MCF 10A (cell line): ENCODE measurements around the gene ZNF580. TPM values are rescaled to one million over a fixed set of nuclear protein-coding genes. Genes with fewer than 3 reads are reported as not detected.

Source experiments
- BruUV-seq: library from RNA; stranded (reverse); fragments of 400-500 nt; replicated peaks from 2 replicates; lab custom pipeline; 2021; lab: Mats Ljungman, UMichigan
- CTCF ChIA-PET: fragments of 300-600 bp; sonication (Branson Sonifier 250); formaldehyde crosslinking; extraction: SDS; loops from one replicate; lab custom pipeline; 2021; ENCODE audit warnings: antibody characterized with exemption, inconsistent platforms; lab: Yijun Ruan, JAX
- POLR2A ChIA-PET: fragments of 300-600, 350-650 bp; sonication (Branson Sonifier 250); formaldehyde crosslinking; extraction: SDS; loops from one replicate; lab custom pipeline; 2020; ENCODE audit warnings: antibody characterized with exemption, inconsistent platforms; lab: Yijun Ruan, JAX
- DNase-seq: peaks from one replicate; pipeline ENCODE4 v3.0.0-alpha.2; 2018; ENCODE audit not compliant: unreplicated experiment
- H3K27ac Mint-ChIP-seq: one replicate; pipeline ENCODE4 v1.8.0; 2022; ENCODE audit warnings: mild to moderate bottlenecking, low read depth, mixed read lengths; ENCODE audit not compliant: unreplicated experiment
- H3K27me3 Mint-ChIP-seq: one replicate; pipeline ENCODE4 v1.8.0; 2022; ENCODE audit warnings: mixed read lengths; ENCODE audit not compliant: insufficient read depth, unreplicated experiment
- H3K36me3 Mint-ChIP-seq: one replicate; pipeline ENCODE4 v1.8.0; 2022; ENCODE audit warnings: mild to moderate bottlenecking, moderate library complexity, mixed read lengths; ENCODE audit not compliant: insufficient read depth, unreplicated experiment
- H3K4me1 Mint-ChIP-seq: one replicate; pipeline ENCODE4 v1.8.0; 2022; ENCODE audit warnings: mixed read lengths; ENCODE audit not compliant: insufficient read depth, unreplicated experiment
- H3K4me3 Mint-ChIP-seq: one replicate; pipeline ENCODE4 v1.8.0; 2022; ENCODE audit warnings: mild to moderate bottlenecking, moderate library complexity, mixed read lengths; ENCODE audit not compliant: unreplicated experiment
- H3K9me3 Mint-ChIP-seq: one replicate; pipeline ENCODE4 v1.8.0; 2022; ENCODE audit warnings: mixed read lengths; ENCODE audit not compliant: unreplicated experiment
- CTCF ChIP-seq: fragments of 200-600 bp; IDR thresholded peaks from one replicate; pipeline ENCODE4 v1.8.0; 2022; ENCODE audit warnings: antibody characterized with exemption, mild to moderate bottlenecking; ENCODE audit not compliant: unreplicated experiment
- intact Hi-C: fragments of 100-400 bp; cut with micrococcal nuclease; formaldehyde crosslinking; loops from 2 replicates; pipeline ENCODE4 v1.14.1; 2022
- total RNA-seq: library from RNA; stranded (reverse); gene quantifications from 2 replicates; pipeline ENCODE4 v1.2.3, GENCODE V29; 2022

The ZNF580 gene
- total RNA-seq, 1 experiment from 2014 or later = 44.9 TPM

GRCh38 chr19:55666343-55667005, 25.7 kb downstream of the ZNF580 start:
- no peak for DNase-seq
- no peaks in the 10 kb centered on the region for H3K27me3 Mint-ChIP-seq
- ChIA-PET CTCF (interaction anchor here (1.0 kb wide), 1 partner anchor 11 kb away, joined by 3 read pairs; no protein-coding TSS in a partner anchor), POLR2A (interaction anchor here (0.6 kb wide), 1 partner anchor 1276 kb away, joined by 3 read pairs; no protein-coding TSS in a partner anchor)
- TF ChIP-seq CTCF = no peak
- no peaks in the 10 kb centered on the region for H3K9me3 Mint-ChIP-seq
- intact Hi-C loops = no loop called here
- no TSS peak for BruUV-seq
- H3K36me3 Mint-ChIP-seq = peaks cover 83% of the 10 kb centered on the region
- H3K4me1 Mint-ChIP-seq = peaks cover 8% of the 10 kb centered on the region
- H3K4me3 Mint-ChIP-seq = no peak overlapping the region
- H3K27ac Mint-ChIP-seq = no peak overlapping the region

- BruUV-seq = no TSS peak
- Mint-ChIP-seq H3K27ac (no peak overlapping the region), H3K36me3 (peaks cover 83% of the 10 kb centered on the region), H3K4me3 (no peak overlapping the region), H3K27me3 (no peaks in the 10 kb centered on the region), H3K4me1 (peaks cover 11% of the 10 kb centered on the region), H3K9me3 (no peaks in the 10 kb centered on the region)
- no peak for TF ChIP-seq CTCF
- ChIA-PET CTCF (interaction anchor here (0.9 kb wide), 1 partner anchor 9 kb away, joined by 3 read pairs; no protein-coding TSS in a partner anchor), POLR2A (no interaction called here)
- intact Hi-C loops = no loop called here
- DNase-seq = no peak
These were observed 26.2 kb downstream of the ZNF580 start for GRCh38 chr19:55667006-55667381.

GRCh38 chr19:55667511-55667910, 26.7 kb downstream of the ZNF580 start:
- BruUV-seq = no TSS peak
- H3K4me3 Mint-ChIP-seq = no peak overlapping the region
- intact Hi-C loops = no loop called here
- no peaks in the 10 kb centered on the region for H3K9me3 Mint-ChIP-seq
- no peak for DNase-seq
- H3K4me1 Mint-ChIP-seq = peaks cover 11% of the 10 kb centered on the region
- ChIA-PET CTCF (interaction anchor here (0.9 to 1.4 kb wide), 2 partner anchors 9 to 10 kb away, joined by 3 to 7 read pairs; no protein-coding TSS in a partner anchor), POLR2A (interaction anchor here (1.2 kb wide), 1 partner anchor 13 kb away, joined by 3 read pairs; the partner anchor contains the start of gene U2AF2)
- H3K36me3 Mint-ChIP-seq = peaks cover 84% of the 10 kb centered on the region
- no peak overlapping the region for H3K27ac Mint-ChIP-seq
- no peaks in the 10 kb centered on the region for H3K27me3 Mint-ChIP-seq
- TF ChIP-seq CTCF = no peak

- ChIA-PET CTCF (interaction anchor here (0.6 to 1.4 kb wide), 3 partner anchors 8 to 436 kb away, joined by 3 to 7 read pairs (median 4); no protein-coding TSS in a partner anchor), POLR2A (interaction anchor here (1.2 kb wide), 1 partner anchor 13 kb away, joined by 3 read pairs; the partner anchor contains the start of gene U2AF2)
- H3K4me3 Mint-ChIP-seq = no peak overlapping the region
- no peak overlapping the region for H3K27ac Mint-ChIP-seq
- no peak for DNase-seq
- H3K4me1 Mint-ChIP-seq = peaks cover 11% of the 10 kb centered on the region
- intact Hi-C loops = no loop called here
- no TSS peak for BruUV-seq
- no peak for TF ChIP-seq CTCF
- no peaks in the 10 kb centered on the region for H3K9me3 Mint-ChIP-seq
- H3K27me3 Mint-ChIP-seq = no peaks in the 10 kb centered on the region
- H3K36me3 Mint-ChIP-seq = peaks cover 84% of the 10 kb centered on the region
These were observed 27.2 kb downstream of the ZNF580 start for GRCh38 chr19:55667958-55668357.
